Thymus (tissue), 2 donors: ENCODE data around the gene FLYWCH1. TPM values are rescaled to one million over a fixed set of nuclear protein-coding genes. Genes with fewer than 3 reads are reported as not detected.

Experiments
- polyA plus RNA-seq: library from polyadenylated mRNA; stranded (reverse); fragments of 200-250 nt; gene quantifications from one replicate; pipeline ENCODE4 v1.2.3, GENCODE V29; 2013
- total RNA-seq: library from RNA; stranded (reverse); fragments of 120-200 nt; gene quantifications from one replicate; pipeline ENCODE4 v1.2.4, GENCODE V29; 2013
- donor health status: healthy.

The FLYWCH1 gene
- total and polyA plus RNA-seq, 2 donors: 9.6 to 34.1 TPM

Other genes starting within 250 kb of the FLYWCH1 start
- gene KCTD5, start 229.4 kb upstream of the FLYWCH1 start, total RNA-seq: 18.5 TPM
- 21.8 TPM for gene KCTD5, start 229.4 kb upstream of the FLYWCH1 start, polyA plus RNA-seq
- 0.28 TPM for gene PRSS27, start 191.7 kb upstream of the FLYWCH1 start, total RNA-seq
- 6.5 TPM for gene PRSS27, start 191.7 kb upstream of the FLYWCH1 start, polyA plus RNA-seq
- gene SRRM2, start 159.3 kb upstream of the FLYWCH1 start, total RNA-seq: 42.4 TPM
- 690 TPM for gene SRRM2, start 159.3 kb upstream of the FLYWCH1 start, polyA plus RNA-seq
- gene ELOB, start 134.7 kb upstream of the FLYWCH1 start, total RNA-seq: 349 TPM
- 287 TPM for gene ELOB, start 134.7 kb upstream of the FLYWCH1 start, polyA plus RNA-seq
- gene PRSS33, start 124.4 kb upstream of the FLYWCH1 start, total RNA-seq: 0.05 TPM
- 0.37 TPM for gene PRSS33, start 124.4 kb upstream of the FLYWCH1 start, polyA plus RNA-seq
- gene PRSS41, start 113.5 kb upstream of the FLYWCH1 start, total RNA-seq: not detected
- gene PRSS41, start 113.5 kb upstream of the FLYWCH1 start, polyA plus RNA-seq: not detected
- 1.2 TPM for gene PRSS21, start 94.7 kb upstream of the FLYWCH1 start, total RNA-seq
- 0.68 TPM for gene PRSS21, start 94.7 kb upstream of the FLYWCH1 start, polyA plus RNA-seq
- 0.85 TPM for gene ZG16B, start 81.6 kb upstream of the FLYWCH1 start, total RNA-seq
- gene ZG16B, start 81.6 kb upstream of the FLYWCH1 start, polyA plus RNA-seq: 1.2 TPM
- 0.42 TPM for gene PRSS22, start 53.8 kb upstream of the FLYWCH1 start, total RNA-seq
- 4.1 TPM for gene PRSS22, start 53.8 kb upstream of the FLYWCH1 start, polyA plus RNA-seq
- 37.4 TPM for gene FLYWCH2, start 28.7 kb upstream of the FLYWCH1 start, total RNA-seq
- gene FLYWCH2, start 28.7 kb upstream of the FLYWCH1 start, polyA plus RNA-seq: 34.5 TPM
- gene KREMEN2, start 52.3 kb downstream of the FLYWCH1 start, total RNA-seq: 18.2 TPM
- gene KREMEN2, start 52.3 kb downstream of the FLYWCH1 start, polyA plus RNA-seq: 3.1 TPM
- 11.2 TPM for gene PAQR4, start 57.4 kb downstream of the FLYWCH1 start, total RNA-seq
- 9.5 TPM for gene PAQR4, start 57.4 kb downstream of the FLYWCH1 start, polyA plus RNA-seq
- gene PKMYT1, start 68.5 kb downstream of the FLYWCH1 start, total RNA-seq: 16.5 TPM
- gene PKMYT1, start 68.5 kb downstream of the FLYWCH1 start, polyA plus RNA-seq: 5.3 TPM
- 0.19 TPM for gene CLDN9, start 101.0 kb downstream of the FLYWCH1 start, total RNA-seq
- gene CLDN9, start 101.0 kb downstream of the FLYWCH1 start, polyA plus RNA-seq: 0.98 TPM
- 0.28 TPM for gene CLDN6, start 106.3 kb downstream of the FLYWCH1 start, total RNA-seq
- gene CLDN6, start 106.3 kb downstream of the FLYWCH1 start, polyA plus RNA-seq: 0.48 TPM
- gene TNFRSF12A, start 108.4 kb downstream of the FLYWCH1 start, total RNA-seq: 5.1 TPM
- gene TNFRSF12A, start 108.4 kb downstream of the FLYWCH1 start, polyA plus RNA-seq: 46.9 TPM
- gene HCFC1R1, start 112.0 kb downstream of the FLYWCH1 start, total RNA-seq: 19.0 TPM
- 56.0 TPM for gene HCFC1R1, start 112.0 kb downstream of the FLYWCH1 start, polyA plus RNA-seq
- 37.6 TPM for gene THOC6, start 112.1 kb downstream of the FLYWCH1 start, total RNA-seq
- 36.8 TPM for gene THOC6, start 112.1 kb downstream of the FLYWCH1 start, polyA plus RNA-seq
- 0.38 TPM for gene BICDL2, start 125.0 kb downstream of the FLYWCH1 start, total RNA-seq
- 6.0 TPM for gene BICDL2, start 125.0 kb downstream of the FLYWCH1 start, polyA plus RNA-seq
- 0.80 TPM for gene MMP25, start 134.6 kb downstream of the FLYWCH1 start, total RNA-seq
- 2.9 TPM for gene MMP25, start 134.6 kb downstream of the FLYWCH1 start, polyA plus RNA-seq
- 175 TPM for gene IL32, start 153.7 kb downstream of the FLYWCH1 start, total RNA-seq
- 343 TPM for gene IL32, start 153.7 kb downstream of the FLYWCH1 start, polyA plus RNA-seq
- gene ZSCAN10, start 187.4 kb downstream of the FLYWCH1 start, total RNA-seq: 0.05 TPM
- 0.11 TPM for gene ZSCAN10, start 187.4 kb downstream of the FLYWCH1 start, polyA plus RNA-seq
- gene ZNF205, start 200.7 kb downstream of the FLYWCH1 start, total RNA-seq: 4.6 TPM
- gene ZNF205, start 200.7 kb downstream of the FLYWCH1 start, polyA plus RNA-seq: 9.3 TPM
- 1.5 TPM for gene ZNF213, start 223.1 kb downstream of the FLYWCH1 start, total RNA-seq
- 5.2 TPM for gene ZNF213, start 223.1 kb downstream of the FLYWCH1 start, polyA plus RNA-seq